HG03108 (cell line): ENCODE results near the gene TRIM43.
"Not testable (repeated sequence)": the region's sequence is repeated elsewhere in the genome, so short reads cannot be mapped to it uniquely, and the experiment has no call there.

Experiments used
- ATAC-seq: cut with Tn5 transposase; IDR thresholded peaks from one replicate; pipeline ENCODE4 v1.9.1; 2021; ENCODE audit warnings: moderate library complexity; ENCODE audit not compliant: unreplicated experiment

The TRIM43 gene

GRCh38 chr2:95591701-95592100 lies at the start of gene TRIM43:
Gene TRIM43, plus strand, starts transcription at chr2:95592001. Its CDS starts 2,023 bp downstream, at chr2:95594024.
- ATAC-seq = not testable (repeated sequence)

GRCh38 chr2:95551055-95551568 lies 40.7 kb upstream of the TRIM43 start:
- ATAC-seq = no peak

DNA sequence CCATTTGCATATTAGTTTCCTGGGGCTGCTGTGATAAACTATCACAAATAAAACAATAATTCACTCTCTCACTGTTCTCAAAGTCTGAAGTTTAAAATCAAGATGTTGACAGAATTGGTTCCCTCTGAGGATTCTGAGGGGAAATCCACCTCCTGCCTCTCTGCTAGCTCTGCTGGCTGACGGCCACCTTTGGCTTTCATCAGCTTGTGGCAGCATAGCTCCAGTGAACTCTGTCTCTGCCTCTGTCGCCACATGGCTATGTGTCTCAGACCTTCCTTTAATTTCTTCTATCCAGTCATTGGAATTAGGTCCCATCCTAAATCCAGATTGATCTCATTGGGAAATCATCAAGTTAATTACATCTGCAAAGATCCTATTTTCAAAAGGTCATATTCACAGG lies 38.9 kb upstream of the TRIM43 start:
- no peak for ATAC-seq

DNA sequence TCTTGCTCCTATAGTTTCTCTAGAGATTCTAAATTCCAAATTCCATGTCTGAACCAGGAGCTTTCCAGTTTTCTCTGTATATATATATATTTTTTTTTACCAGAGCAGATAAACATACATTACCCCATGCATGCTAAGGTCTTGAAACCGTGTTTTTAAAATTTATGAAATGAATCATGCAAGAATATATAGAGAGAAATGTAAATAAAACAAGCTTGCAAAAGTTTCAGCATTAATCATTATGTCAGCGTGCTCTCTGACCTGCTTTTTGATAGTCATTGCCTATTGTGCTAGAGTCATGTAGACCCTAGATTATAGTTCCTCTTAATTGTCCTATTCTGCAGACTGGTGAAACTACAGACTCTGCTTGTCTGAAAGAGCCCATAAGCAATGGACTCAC lies 22.6 kb upstream of the TRIM43 start:
- no peak for ATAC-seq

- no peak for ATAC-seq
Measured at GRCh38 chr2:95573866-95574265, 17.9 kb upstream of the TRIM43 start.

DNA sequence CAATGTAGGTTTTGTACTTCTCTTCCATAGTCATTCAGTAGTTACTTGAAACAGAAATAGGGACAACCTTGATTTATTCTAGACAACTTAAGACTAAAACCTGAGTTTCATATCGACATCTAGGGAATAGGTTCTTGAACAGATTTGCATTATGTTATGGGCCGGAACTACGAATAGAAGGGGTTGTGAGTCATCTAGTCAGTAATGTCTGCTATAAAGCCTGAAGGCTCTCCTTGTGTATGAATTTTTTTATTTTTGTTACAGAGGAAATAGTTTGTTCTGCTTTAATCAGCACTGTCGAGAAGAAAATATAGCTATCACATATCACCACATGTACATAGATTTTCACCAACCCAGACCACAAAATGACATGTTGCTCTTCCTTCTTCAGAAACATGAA lies 17.3 kb upstream of the TRIM43 start:
- no peak for ATAC-seq

- ATAC-seq = no peak
Measured at GRCh38 chr2:95575857-95576256, 15.9 kb upstream of the TRIM43 start.

DNA sequence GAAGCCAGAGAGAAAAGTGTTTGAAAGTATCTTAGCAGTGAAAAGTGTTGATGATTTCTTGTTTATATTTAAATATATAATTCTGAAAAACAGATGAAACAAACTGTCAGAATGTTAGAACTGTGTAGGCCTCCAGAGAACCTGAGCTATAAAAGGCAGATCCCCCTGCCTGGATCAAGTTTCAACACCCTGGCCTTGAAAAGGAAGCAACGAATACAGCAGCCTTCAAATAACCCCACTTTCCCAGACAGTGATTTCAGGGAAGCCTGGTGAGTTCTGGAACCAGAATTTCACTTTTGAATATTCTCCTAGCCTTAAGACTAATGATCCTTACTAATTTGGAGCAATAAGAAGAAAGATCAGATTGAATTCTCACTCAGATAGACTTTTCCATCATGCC lies 13.3 kb upstream of the TRIM43 start:
- ATAC-seq = no peak

GRCh38 chr2:95583545-95583944 lies 8.3 kb upstream of the TRIM43 start:
- ATAC-seq = not testable (repeated sequence)

DNA sequence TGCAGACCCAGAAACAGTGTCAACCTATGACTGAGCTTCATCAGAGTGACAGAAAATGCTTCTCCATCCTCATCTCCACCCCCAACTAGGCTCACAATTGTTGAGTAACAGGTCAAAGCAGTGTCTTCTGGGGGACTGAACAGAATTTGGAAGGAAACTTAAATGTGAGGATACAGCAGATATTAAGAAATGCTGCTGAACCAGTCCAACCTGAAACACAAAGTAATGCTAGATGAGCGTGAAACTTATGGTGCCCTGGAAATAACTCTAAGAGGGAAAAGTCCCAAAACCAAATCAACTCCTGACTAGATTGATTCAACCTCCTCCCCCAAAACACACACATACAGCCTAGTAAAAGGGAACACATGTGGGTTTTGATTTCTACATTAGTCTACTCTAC lies 7.5 kb upstream of the TRIM43 start:
- not testable (repeated sequence) for ATAC-seq

DNA sequence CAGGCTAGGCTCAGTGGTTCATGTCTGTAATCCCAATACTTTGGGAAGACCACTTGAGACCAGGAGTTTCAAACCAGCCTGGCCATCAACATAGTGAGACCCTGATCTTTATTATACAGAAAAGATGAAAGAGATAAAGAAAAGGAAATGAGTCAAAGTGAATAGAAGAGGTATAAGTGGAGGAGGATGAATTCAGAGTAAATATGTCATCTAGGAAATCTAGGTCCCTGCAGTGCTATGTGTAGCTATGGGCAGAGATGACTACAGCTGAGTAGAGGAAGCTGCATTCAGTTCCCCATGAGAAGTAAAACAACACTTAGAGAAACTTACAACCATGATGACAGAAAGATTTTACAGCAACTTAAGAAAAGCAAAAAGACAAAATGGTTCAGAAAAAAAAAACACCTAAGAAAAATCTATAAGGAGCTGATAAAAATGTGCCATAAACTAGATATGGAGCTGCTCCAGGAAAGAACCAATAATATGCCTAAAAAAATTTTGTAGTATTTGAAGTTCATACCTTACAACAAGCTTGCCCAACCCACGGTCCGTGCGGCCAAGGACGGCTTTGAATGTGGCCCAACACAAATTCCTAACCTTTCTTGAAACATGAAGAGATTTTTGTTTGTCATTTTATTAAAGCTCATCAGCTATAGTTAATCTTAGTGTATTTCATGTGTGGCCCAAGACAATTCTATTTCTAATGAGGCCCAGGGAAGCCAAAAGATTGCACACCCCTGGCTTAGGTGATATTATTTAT lies 1.8 kb upstream of the TRIM43 start:
- ATAC-seq = not testable (repeated sequence)

DNA sequence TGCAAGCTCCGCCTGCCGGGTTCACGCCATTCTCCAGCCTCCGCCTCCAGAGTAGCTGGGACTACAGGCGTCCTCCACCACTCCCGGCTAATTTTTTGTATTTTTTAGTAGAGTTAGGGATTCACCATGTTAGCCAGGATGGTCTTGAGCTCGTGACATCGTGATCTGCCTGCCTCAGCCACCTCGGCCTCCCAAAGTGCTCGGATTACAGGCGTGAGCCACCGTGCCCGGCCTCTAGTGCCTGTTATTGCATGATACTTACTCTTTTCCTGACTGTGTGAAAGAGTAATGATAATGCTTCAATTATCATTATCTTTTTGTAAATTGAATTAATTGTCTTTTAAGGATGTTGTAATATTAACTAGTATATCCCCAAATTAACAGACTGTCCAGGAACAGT lies 1.2 kb downstream of the TRIM43 start:
- ATAC-seq = not testable (repeated sequence)

DNA sequence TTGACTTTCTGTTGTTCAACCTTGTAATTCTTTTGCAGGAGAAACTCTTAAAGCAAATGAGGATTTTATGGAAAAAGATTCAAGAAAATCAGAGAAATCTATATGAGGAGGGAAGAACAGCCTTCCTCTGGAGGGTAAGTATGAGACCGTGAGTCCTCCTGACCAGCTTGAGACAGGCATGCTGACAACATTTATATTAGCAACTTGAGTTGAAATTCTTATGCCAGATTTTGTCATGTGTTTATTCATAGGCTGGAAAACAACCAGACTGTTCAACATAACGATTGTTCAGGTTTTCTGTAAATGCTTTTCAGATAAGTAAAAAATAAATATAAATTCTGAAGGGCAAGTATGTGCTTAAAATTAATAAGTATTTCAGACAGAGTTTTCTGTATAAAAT lies 3.2 kb downstream of the TRIM43 start:
- ATAC-seq = not testable (repeated sequence)

DNA sequence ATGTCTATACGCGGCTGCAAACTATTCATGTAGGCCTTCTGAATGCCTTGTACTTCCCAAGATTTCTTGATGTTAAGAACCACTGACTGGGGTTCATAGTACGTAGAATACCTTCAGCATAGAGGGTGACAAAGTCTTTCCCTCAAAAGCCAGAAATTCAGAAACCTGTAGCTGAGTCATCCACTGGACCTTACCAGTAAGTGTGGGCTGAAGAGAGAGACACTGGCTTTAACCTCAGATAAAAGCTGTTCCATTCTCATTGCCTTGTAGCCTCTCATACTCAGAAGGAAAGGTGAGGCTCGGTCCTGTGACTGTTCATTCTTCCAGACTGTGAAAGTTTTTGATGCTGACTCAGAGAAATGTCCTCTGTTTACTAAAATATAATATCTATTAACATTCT lies 9.5 kb downstream of the TRIM43 start:
- ATAC-seq = not testable (repeated sequence)

- not testable (repeated sequence) for ATAC-seq
Measured at GRCh38 chr2:95602146-95602545, 10.3 kb downstream of the TRIM43 start.

DNA sequence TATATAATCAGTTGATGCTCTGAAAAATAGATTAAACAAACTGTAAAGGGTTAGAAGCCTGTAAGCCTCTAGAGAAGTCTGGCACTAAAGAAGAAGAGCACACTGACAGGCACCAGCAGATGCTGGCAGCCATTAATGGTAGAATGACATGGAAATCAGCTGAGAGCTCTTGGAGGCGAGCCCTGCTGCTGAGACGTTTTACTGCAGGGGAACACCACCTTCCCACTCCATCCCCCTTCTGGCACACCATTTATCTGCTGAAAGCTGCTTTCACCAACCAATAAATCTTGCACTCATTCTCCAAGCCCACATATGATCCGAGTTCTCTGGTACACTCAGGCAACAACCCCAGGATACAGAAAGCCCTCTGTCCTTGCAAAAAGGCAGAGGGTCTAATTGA lies 16.6 kb downstream of the TRIM43 start:
- ATAC-seq = not testable (repeated sequence)

DNA sequence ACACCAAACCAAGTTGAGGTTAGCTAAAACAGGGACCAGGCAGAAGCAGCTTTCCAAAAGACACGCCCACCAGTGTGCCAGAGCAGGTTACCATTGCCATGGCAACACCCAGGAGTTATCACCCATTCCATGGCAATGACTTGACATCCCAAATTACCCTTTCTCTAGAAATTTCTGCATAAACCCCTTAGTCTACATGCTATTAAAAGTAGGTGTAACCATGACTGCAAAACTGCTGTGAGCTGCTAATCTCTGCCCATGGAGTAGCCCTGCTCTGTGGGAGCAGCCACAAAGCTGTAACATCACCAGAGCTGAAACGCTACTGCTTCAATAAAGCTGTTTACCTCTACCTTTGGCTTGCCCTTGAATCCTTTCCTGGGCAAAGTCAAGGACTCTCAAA lies 18.0 kb downstream of the TRIM43 start:
- ATAC-seq = not testable (repeated sequence)

DNA sequence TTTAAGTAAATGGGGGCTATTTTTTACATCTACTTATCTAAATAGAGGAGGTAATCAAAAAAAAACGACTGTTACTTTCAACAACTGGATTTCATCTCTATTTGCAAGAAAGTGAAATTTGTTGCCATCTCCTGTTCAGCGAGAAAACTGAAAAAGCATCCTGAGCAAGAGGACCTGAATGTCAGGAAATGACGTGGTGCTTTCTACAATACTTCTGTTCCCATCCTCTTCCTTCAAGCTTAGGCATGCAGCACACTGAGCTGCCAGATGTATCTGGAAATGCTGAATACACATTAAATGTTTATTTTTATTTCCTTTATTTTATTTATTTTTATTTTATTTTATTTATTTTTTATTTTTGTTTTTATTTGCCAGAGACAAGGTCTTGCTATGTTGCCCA lies 21.2 kb downstream of the TRIM43 start:
- ATAC-seq = not testable (repeated sequence)

DNA sequence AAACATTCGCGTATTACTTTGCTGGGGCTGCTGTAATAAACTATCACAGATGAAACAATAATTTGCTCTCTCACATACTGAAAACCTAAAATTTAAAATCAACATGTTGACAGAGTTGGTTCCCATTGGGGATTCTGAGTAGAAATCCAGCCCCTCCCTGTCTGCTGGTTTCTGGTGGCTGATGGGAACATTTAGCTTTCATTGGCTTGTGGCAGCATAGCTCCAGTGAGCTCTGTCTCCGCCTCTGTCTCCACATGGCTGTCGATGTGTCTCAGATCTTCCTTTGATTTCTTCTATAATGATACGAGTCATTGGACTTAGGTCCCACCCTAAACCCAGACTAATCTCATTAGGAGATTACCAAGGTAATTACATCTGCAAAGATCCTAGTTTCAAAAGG lies 30.9 kb downstream of the TRIM43 start:
- ATAC-seq = not testable (repeated sequence)

DNA sequence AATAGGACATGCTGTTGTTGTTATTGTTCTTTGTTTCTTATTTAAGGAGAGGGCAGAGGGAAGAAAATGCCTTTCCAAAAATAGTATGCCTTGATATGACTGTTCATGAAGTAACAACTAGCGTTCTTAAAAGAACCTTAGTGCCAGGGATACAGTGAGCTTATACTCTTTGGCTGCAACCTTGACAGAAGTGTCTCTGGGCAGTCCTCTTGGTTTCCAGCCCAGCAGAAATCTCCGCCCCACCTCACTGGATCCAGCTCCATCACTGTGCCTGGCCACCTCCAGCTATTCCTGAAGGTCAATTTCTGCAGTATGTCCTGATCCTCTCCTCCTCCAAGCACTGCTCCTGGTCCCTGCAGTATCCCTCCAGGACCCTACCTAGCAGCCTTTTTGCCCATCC lies 39.2 kb downstream of the TRIM43 start:
- not testable (repeated sequence) for ATAC-seq

DNA sequence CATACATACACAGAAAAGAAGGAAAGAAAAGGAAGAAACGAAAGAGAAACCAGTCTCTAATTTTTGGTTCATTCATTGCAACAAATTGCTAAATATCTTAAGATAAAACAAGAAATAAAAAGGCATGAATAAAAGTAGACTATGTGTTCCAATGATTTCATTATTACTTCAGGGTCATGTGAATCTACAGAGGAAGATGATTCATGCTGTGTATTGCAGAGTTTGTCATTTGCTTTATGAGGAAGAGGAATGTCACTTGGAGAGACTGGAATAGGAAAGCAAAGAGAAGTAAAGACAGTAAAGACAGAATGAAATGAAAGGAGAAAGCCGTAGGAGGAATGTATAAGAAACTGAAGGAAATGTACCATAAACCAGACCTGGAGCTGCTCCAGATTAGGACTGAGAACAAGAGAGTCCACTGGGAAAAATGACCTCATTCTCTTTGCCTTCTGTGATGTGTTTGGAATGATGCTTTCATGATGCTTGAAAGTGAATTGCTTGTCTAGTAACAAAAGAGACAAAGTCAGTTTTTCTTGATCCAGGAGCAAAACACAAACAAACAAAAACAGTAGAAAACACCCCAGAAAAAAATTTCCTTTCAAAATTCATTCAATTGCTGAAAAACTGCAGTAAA lies 41.9 kb downstream of the TRIM43 start:
- not testable (repeated sequence) for ATAC-seq
